Spinal cord (tissue), 10 donors: ENCODE measurements around the gene NEO1. TPM values are rescaled to one million over a fixed set of nuclear protein-coding genes. Genes with fewer than 3 reads are reported as not detected.

Experiments
- DNase-seq, 6 donors: peaks; one replicate each; pipeline versions ENCODE4 v3.0.0 to v3.0.0-alpha.2; 2013 to 2015; ENCODE audit warnings: low spot score in 6 of 6, low read depth in 4 of 6
- H3K27ac ChIP-seq: one replicate; pipeline ENCODE4 v1.5.1; 2013; ENCODE audit warnings: low read depth, low read length, control low read depth
- H3K27me3 ChIP-seq: one replicate; pipeline ENCODE4 v1.6.1; 2013; ENCODE audit warnings: low read length; ENCODE audit not compliant: control insufficient read depth, insufficient read depth
- H3K36me3 ChIP-seq: one replicate; pipeline ENCODE4 v1.6.1; 2013; ENCODE audit warnings: low read length; ENCODE audit not compliant: control insufficient read depth, insufficient read depth
- H3K4me1 ChIP-seq: one replicate; pipeline ENCODE4 v1.6.1; 2013; ENCODE audit warnings: low read length; ENCODE audit not compliant: control insufficient read depth, insufficient read depth
- H3K4me3 ChIP-seq: one replicate; pipeline ENCODE4 v1.5.1; 2013; ENCODE audit warnings: low read depth, low read length, control low read depth
- H3K9me3 ChIP-seq: one replicate; pipeline ENCODE4 v1.6.1; 2013; ENCODE audit warnings: low read length; ENCODE audit not compliant: control insufficient read depth, insufficient read depth
- WGBS: methylation state at CpG from one replicate; pipeline ENCODE4 v1.1.5; 2013; ENCODE audit warnings: missing lambda C conversion rate; ENCODE audit not compliant: insufficient coverage; 5-methylcytosine and 5-hydroxymethylcytosine counted together
- polyA plus RNA-seq, 2 donors: library from polyadenylated mRNA; unstranded; fragments of 120-200 nt; gene quantifications; one replicate each; pipeline ENCODE4 v1.2.1, GENCODE V29; 2013; ENCODE audit not compliant: insufficient read length in 2 of 2
- total RNA-seq, 2 donors: library from RNA; depleted of rRNA in 1 of 2; stranded (reverse); fragments of 120-200 nt in 1 of 2; fragments of >200 nt in 1 of 2; gene quantifications; one replicate each; pipeline versions ENCODE4 v1.2.3 to v1.2.4, GENCODE V29; 2013 to 2014
- donor health status: healthy.

The NEO1 gene
- total and polyA plus RNA-seq, 4 donors: 70.6 to 121 (median 104) TPM

DNA sequence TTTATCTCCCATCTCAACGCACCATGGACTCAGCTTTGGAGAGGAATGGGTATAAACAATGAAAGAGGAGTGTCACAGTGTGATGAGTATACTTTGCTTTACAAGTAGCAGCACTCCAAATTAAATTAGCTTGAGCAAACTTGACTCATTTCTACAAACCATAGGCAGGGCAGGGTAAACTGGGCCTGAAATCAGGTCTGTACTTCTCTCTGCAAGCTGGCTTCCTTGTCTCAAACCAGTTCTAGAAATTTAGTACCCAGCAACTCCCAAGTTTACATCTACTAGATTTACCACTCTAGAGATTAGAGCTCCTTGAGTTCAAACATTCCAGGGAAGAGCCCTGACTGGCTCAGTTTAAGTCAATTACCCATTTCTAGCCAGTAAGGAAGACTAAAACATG lies 37.4 kb upstream of the NEO1 start:
- Histone ChIP-seq H3K36me3 (no peaks in the 10 kb centered on the region), H3K27me3 (no peaks in the 10 kb centered on the region), H3K27ac (no peak overlapping the region), H3K4me1 (no peaks in the 10 kb centered on the region), H3K9me3 (no peaks in the 10 kb centered on the region), H3K4me3 (no peak overlapping the region)
- WGBS: no CpG with 5 or more reads among the region's 1 CpG
- DNase-seq: no peak

DNA sequence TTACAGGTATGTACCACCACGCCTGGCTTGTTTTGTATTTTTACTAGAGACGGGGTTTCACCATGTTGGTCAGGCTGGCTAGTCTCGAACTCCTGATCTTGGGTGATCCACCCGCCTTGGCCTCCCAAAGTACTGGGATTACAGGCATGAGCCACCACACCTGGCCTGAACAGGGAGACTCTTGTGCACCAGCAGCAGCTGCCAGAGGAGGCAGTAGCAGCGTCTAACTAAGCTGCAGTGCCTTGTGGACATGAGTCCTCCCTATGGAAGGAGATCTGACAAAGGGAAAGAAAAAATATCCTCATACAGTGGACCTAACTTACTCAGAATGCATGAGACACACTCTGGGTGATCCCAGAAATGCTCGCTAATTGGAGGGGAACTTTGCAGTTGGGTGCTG lies 36.8 kb upstream of the NEO1 start:
- Histone ChIP-seq H3K27ac (no peak overlapping the region), H3K4me1 (no peaks in the 10 kb centered on the region), H3K36me3 (no peaks in the 10 kb centered on the region), H3K27me3 (no peaks in the 10 kb centered on the region), H3K4me3 (no peak overlapping the region), H3K9me3 (no peaks in the 10 kb centered on the region)
- 95% methylated on average over 5 of the region's 6 CpGs for WGBS
- DNase-seq: no peak

DNA sequence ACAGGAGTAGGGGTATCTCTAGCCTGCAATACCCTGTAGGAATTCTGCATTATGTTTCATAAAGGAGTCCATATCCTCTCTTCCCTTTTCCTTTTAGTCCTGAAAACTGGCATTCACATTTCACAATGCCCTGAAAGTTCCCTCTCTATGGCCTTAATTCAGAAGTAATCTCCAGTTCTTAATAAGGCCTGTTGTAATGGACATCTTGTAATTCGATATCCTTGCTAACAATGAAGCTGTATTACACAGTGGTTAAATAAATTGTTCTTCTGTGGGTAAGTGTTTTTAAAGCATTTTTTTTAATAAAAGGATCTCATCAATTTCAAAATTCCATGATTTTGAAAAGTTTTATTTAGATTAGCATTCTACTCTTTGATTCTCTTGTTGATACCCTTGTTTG lies 34.3 kb upstream of the NEO1 start:
- Histone ChIP-seq H3K9me3 (no peaks in the 10 kb centered on the region), H3K4me3 (no peak overlapping the region), H3K4me1 (peaks cover 9% of the 10 kb centered on the region), H3K27ac (no peak overlapping the region), H3K36me3 (no peaks in the 10 kb centered on the region), H3K27me3 (no peaks in the 10 kb centered on the region)
- no peak for DNase-seq
- no CpG with 5 or more reads among the region's 1 CpG for WGBS

DNA sequence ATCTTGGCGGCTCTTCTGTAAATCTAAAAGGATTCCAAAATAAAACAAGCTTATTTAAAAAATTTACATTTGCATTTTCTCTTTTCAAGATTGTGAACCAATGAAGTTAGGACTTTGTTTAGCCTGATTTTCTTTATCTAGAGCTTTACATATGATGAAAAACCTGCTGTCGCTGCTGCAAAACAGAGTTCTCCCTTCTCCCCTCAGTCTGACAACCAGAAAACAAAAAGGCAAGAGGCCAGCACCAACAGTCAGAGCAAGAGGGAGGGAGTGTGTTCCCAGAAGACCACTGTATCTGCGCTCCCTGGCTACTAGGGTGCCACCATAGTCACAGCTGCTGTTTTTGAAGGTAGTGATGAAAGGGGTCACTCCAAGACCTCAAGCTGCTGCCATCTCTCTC lies 33.1 kb upstream of the NEO1 start:
- no peak overlapping the region for H3K4me3 ChIP-seq
- DNase-seq: peak in 1 of 6 donors; percentile 65
- no peaks in the 10 kb centered on the region for H3K27me3 ChIP-seq
- no peaks in the 10 kb centered on the region for H3K9me3 ChIP-seq
- H3K27ac ChIP-seq: no peak overlapping the region
- peaks cover 10% of the 10 kb centered on the region for H3K4me1 ChIP-seq
- H3K36me3 ChIP-seq: no peaks in the 10 kb centered on the region
- WGBS: 100% methylated on average over 1 of the region's 3 CpGs

DNA sequence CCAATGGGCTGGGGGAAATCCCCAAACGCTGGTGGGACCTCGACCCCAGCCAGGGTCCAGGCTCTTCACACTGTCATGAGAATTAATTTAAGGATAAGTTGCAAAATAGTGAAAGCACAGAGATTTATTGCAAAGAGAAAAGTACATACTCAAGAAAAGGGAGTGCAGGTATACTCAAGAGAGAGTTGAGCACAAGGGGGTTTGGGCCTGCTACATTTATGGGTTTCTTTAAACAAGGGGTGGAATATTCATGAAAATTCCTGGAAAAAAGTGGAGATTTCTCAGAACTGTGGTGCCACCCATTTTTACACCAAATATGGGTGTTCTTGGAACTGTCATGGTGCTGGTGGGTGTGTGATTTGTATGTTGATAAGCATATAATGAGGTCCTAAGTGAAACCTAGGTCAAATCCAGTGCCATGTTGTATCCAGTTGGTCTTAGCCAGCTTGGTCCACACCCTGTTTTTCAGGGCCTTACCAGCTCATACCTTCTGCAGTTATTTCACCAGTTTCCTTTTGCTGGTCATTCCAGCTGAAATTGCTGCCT lies 32.6 kb upstream of the NEO1 start:
- Histone ChIP-seq H3K9me3 (no peaks in the 10 kb centered on the region), H3K4me1 (peaks cover 10% of the 10 kb centered on the region), H3K36me3 (no peaks in the 10 kb centered on the region), H3K27ac (no peak overlapping the region), H3K4me3 (no peak overlapping the region), H3K27me3 (no peaks in the 10 kb centered on the region)
- no CpG with 5 or more reads among the region's 2 CpGs for WGBS
- DNase-seq: no peak

DNA sequence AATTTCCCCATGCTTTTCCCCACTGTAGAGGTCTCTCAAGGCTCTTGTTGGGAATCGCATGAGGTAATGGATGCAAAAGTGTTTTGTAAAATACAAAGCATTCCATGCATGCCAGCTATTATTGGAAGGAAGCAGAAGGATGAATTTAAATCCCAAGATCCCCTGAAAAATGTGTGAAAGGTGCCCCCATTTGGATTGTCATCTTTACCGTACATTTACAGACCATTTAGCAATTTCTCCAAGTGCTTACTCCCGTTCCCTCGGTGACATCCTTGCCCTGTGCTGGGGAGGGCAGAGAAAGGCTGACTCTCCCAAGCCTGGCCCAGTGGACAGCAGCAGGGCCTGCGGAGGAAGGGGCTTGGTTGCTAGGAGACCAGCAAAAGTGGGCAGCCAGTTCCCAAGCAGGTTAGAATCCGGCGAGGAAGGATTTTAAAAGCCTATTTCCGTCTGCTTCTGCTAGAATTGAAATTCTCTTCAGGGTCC lies 31.1 kb upstream of the NEO1 start:
- WGBS: 0% methylated on average over 4 of the region's 8 CpGs
- Histone ChIP-seq H3K4me3 (no peak overlapping the region), H3K36me3 (no peaks in the 10 kb centered on the region), H3K4me1 (peaks cover 10% of the 10 kb centered on the region), H3K27me3 (no peaks in the 10 kb centered on the region), H3K9me3 (no peaks in the 10 kb centered on the region), H3K27ac (no peak overlapping the region)
- peak in 5 of 6 donors; percentile 48 to 93 (median 54) for DNase-seq

DNA sequence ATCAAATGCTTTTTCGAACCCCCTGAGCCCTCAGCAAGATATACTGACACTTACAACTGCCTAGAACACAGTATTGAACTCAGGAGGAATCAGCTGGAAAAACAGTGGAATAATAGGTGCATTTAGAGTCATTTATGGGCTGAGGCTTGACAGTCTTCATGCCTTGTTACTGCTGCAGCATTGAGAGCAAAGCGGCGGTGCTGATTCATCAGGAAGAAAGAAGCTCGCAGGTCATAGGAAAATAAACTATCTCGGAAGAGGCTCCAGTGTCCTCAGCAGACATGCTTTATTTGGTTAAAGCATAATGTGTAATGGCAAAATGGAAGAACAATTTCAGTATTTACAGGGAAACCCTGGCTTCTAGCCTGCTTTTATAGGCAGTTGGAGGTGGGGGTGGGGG lies 30.1 kb upstream of the NEO1 start:
- peaks cover 10% of the 10 kb centered on the region for H3K4me1 ChIP-seq
- H3K4me3 ChIP-seq: no peak overlapping the region
- H3K27ac ChIP-seq: peak overlapping the region; percentile 25
- no peaks in the 10 kb centered on the region for H3K27me3 ChIP-seq
- 10% methylated on average over 4 of the region's 5 CpGs for WGBS
- no peaks in the 10 kb centered on the region for H3K9me3 ChIP-seq
- no peaks in the 10 kb centered on the region for H3K36me3 ChIP-seq
- peak in 3 of 6 donors; percentile 29 to 85 (median 40) for DNase-seq

DNA sequence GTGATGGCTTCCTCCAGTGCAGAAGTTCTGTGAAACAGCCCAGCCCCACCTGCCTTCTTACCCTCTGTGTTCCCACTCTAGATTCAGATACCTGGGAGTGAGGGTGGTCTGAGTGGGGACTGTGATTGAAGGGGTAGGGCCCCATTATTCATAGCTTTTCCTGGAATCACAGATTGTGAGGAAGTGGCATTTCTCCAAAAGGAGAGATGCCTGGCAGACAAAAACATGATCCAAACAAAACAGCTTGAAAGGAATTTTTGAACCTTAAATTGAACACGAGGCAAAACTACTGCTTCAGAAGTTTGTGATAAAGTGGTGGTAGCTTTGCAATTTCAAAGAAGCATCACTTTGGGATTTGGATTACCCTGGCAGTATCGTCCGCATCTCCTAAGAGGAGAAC lies 29.2 kb upstream of the NEO1 start:
- Histone ChIP-seq H3K9me3 (no peaks in the 10 kb centered on the region), H3K27me3 (no peaks in the 10 kb centered on the region), H3K27ac (no peak overlapping the region), H3K36me3 (no peaks in the 10 kb centered on the region), H3K4me1 (peaks cover 12% of the 10 kb centered on the region), H3K4me3 (no peak overlapping the region)
- DNase-seq: peak in 1 of 6 donors; percentile 71
- WGBS: 71% methylated on average over 3 of the region's 3 CpGs

DNA sequence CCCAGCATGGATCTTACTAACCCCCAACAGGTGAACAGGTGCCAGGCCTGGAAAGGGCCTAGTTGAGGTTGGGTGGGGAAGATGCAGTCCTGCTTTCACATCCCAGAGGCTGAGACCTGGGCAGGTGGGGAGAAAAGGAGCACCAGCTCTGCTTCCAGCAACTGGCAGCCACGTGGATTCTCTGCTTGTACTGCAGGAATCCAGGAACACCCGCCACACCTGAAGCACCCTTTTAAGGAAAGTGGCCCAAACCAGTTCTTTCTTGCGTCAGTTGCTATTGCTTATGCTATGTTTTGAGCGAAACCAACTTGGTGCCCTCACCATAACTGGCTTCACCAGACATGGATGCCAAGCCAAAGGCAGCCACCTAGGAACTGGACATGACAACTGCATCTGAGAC lies 28.1 kb upstream of the NEO1 start:
- Histone ChIP-seq H3K27ac (no peak overlapping the region), H3K27me3 (no peaks in the 10 kb centered on the region), H3K9me3 (no peaks in the 10 kb centered on the region), H3K4me1 (peaks cover 13% of the 10 kb centered on the region), H3K36me3 (no peaks in the 10 kb centered on the region), H3K4me3 (no peak overlapping the region)
- DNase-seq: no peak
- WGBS: 100% methylated on average over 3 of the region's 4 CpGs

DNA sequence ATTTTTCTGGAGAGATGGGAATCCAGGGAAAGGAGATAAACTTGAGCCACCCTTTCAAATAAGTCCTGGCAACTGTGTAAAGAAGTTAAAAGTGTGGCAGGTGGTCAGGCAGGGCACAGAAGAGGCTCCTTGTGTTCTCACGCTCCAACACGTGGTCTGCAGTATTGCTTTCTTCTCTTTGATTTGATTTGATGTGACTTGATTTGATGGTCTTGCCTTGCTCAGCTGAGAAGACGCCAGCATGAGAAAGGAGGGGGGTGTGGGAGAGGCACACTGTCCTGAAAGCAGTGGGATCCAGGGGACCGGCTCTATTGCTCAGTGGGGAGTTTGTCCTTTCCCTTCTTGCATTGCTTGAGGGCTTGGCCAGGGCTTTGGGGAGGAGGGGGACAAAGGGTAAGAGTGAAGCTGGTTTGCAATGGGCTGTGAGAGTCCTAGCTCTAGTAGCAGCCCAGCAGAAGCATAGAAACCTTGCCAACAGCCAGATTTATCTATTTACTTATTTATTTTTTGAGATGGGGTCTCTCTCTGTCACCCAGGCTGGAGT lies 25.7 kb upstream of the NEO1 start:
- Histone ChIP-seq H3K27ac (no peak overlapping the region), H3K9me3 (no peaks in the 10 kb centered on the region), H3K4me1 (peaks cover 9% of the 10 kb centered on the region), H3K4me3 (no peak overlapping the region), H3K36me3 (no peaks in the 10 kb centered on the region), H3K27me3 (no peaks in the 10 kb centered on the region)
- no peak for DNase-seq
- WGBS: 9% methylated on average over 3 of the region's 4 CpGs
